Measurements from ENCODE around the gene TMPRSS11E. TPM values are rescaled to one million over a fixed set of nuclear protein-coding genes. Genes with fewer than 3 reads are reported as not detected.

Gene TMPRSS11E, protein sequence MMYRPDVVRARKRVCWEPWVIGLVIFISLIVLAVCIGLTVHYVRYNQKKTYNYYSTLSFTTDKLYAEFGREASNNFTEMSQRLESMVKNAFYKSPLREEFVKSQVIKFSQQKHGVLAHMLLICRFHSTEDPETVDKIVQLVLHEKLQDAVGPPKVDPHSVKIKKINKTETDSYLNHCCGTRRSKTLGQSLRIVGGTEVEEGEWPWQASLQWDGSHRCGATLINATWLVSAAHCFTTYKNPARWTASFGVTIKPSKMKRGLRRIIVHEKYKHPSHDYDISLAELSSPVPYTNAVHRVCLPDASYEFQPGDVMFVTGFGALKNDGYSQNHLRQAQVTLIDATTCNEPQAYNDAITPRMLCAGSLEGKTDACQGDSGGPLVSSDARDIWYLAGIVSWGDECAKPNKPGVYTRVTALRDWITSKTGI
- total RNA-seq, result not detected in 2 replicates

DNA sequence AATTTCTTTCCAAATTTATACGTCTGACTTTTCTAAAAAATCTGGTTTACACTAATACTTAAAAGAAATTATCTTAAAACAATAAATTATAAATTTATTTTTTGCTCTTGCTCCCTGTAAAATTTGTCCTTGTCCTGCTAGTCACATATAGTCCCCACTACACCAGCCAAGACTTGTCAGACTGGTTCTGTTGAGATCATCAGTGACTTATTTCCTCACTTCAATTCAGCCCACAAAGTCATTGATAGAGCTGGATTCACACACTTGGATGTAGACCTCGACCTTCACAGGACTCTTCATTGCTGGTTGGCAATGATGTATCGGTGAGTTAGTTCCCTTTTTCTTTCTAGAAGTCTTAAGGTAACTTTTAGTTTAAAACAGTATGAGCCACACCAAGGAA lies at the start of gene TMPRSS11E:
TMPRSS11E (plus strand) TSS at position 263 of the 400 bp plus-strand sequence; CDS start at position 313, 50 bp downstream.

Other genes with a start within 250 kb of the TMPRSS11E start
- gene TMPRSS11B, start 201.8 kb upstream of the TMPRSS11E start, total RNA-seq, result not detected in 2 replicates
- 34.3 and 36.6 TPM in 2 replicates for gene YTHDC1, start 97.4 kb upstream of the TMPRSS11E start, total RNA-seq
- not detected in 2 replicates for gene UGT2B17, start 128.9 kb downstream of the TMPRSS11E start, total RNA-seq
- not detected in 2 replicates for gene UGT2B15, start 223.2 kb downstream of the TMPRSS11E start, total RNA-seq